Mammary microvascular endothelial cell (primary cell): ENCODE results near the gene VTCN1. TPM values are rescaled to one million over a fixed set of nuclear protein-coding genes. Genes with fewer than 3 reads are reported as not detected.

Source experiments
- total RNA-seq: library from RNA; depleted of rRNA; stranded (reverse); fragments of >200 nt; gene quantifications from 2 replicates; pipeline ENCODE4 v1.2.3, GENCODE V29; 2015

VTCN1 gene
- not detected in 2 replicates for total RNA-seq

GRCh38 chr1:117210831-117211261 lies at the start of gene VTCN1:
Gene VTCN1 (minus strand): TSS chr1:117210927. CDS start chr1:117210855, 72 bp downstream.

GRCh38 chr1:117121589-117122329 lies 89.0 kb downstream of the VTCN1 start, which contains the start of gene TRIM45:
Gene TRIM45 (minus strand): TSS chr1:117121749. CDS start chr1:117121201, 548 bp downstream.

Other genes starting within 250 kb of the VTCN1 start
- gene CD101, start 209.2 kb downstream of the VTCN1 start, total RNA-seq: 0.10 TPM in 1 of 2 replicates, not detected in the other
- gene TTF2, start 150.6 kb downstream of the VTCN1 start, total RNA-seq: 23.1 and 24.8 TPM in 2 replicates
- gene TRIM45, start 89.2 kb downstream of the VTCN1 start, total RNA-seq: 0.27 and 2.1 TPM in 2 replicates
- 17.5 and 21.6 TPM in 2 replicates for gene MAN1A2, start 156.5 kb upstream of the VTCN1 start, total RNA-seq